GM18868 (cell line): ENCODE data around the gene LANCL2.

Experiments used
- ATAC-seq: cut with Tn5 transposase; IDR thresholded peaks from one replicate; pipeline ENCODE4 v1.9.1; 2021; ENCODE audit warnings: mild to moderate bottlenecking, moderate library complexity; ENCODE audit not compliant: unreplicated experiment

The LANCL2 gene

DNA sequence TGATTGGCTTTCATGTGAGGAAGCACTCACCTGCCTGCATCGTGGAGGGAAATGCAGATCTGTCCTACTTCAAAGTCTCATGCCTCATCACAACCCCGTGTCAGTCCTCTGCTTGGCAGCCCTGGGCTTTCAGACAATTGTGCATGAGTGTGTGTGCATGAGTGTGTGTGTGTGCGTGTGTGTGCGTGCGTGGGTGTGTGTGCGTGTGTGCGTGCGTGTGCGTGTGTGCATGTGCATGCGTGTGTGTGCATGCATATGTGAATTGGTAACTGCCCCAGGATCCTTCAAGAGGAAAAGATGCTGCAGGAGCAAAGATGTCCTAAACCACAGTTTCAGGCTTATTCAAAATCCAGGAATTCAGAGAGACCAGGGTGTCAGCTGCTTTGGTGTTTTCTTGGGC, 71.3 kb downstream of the LANCL2 start:
- no peak for ATAC-seq

GRCh38 chr7:55437375-55437774, 72.2 kb downstream of the LANCL2 start:
- no peak for ATAC-seq

DNA sequence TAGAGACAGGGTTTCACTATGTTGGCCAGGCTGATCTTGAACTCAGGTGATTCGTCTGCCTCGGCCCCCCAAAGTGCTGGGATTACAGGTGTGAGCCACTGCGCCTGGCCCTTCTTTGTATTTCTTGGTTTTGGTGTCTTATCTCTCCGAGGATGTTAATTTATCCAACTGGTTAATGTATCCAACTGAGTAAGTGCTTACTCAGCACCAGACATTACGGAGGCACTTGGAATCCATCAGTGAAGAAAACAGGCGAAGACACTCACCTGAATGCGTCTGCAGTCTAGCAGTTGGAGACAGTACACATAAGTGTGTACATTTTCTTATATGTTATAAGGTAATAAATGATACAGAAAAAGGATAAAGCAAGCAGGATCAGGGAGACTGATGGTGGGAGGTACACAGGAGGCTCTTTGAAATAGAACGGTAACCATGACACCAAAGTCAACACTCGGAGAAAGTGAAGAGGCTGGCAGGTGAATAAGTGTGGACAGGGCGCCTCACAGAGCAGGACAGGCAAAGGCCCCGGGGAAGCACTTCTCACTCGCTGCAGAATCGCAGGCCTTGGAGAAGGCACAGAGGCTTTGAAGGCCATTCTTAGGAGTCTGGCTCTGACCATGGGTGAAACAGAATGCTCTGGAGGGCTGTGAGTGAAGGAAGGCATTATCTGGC, 73.1 kb downstream of the LANCL2 start:
- ATAC-seq, result no peak

DNA sequence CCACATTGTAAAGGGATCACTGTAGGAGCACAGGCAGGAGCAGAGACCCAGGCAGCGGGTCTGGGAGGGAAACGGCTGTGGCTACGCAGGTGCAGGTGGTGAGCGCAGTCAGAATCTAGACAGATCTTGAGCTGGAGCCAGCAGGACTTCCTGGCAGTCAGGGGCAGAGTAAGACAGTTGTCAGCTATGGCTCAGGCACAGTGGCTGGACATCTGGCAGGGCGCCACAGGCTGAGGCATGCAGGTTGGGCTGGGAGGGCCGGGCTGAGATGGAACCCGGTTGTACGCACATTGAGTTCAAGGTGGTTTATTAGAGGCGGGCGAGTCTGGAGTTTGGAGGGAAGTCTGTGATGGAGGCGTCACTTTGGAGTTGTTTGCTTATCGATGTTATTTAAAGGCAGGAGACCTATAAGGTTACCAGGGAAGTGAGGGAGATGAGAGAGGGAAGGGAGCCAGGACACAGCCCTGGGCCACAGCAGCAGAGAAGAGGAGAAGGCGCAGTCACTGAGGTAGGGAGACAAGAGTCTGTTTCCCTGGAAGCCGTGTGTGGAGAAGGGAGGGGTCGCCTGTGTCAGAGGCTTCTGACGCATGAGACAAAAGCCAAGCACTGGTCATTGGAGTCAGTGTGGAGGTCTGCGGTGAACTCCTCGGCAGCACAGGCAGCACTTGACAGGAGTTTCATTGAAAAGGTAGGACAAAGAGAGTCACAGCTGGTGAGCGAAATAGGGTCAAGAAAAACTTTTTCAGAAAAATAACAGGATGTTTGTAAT, 73.8 kb downstream of the LANCL2 start:
- ATAC-seq, result no peak

- no peak for ATAC-seq
Observed at GRCh38 chr7:55439627-55440026, 74.5 kb downstream of the LANCL2 start.

DNA sequence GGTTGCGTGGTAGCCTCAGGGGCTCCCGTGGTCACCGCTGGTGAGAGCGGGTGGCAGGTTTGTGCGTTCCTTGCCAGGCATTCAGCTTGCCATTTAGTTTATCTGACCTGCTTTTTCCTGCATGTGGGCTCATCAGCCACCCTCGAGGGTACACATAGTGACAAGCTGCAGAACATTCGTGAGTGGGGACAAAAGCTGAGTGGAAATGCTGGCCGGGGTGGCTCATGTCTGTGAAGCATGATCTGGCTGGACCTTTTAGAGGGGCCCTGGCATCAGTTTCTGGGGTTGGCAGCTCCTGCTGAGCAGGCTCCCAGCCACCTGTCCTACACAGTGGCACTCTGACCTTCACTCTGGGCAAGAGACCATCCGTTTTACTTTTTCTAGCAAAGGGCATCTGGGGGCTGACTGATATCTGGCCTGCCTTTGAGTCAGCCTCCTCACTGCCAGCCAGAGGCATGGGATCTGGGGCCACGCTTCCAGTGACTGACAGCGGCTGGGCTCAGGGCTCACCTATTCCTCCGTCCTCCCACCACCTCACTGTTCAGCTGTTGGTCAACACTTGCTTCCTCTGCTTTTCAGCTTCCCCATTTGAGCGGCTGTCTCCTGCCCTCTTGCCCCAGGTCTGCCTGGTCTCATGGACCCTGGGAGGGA, 75.0 kb downstream of the LANCL2 start:
- no peak for ATAC-seq

DNA sequence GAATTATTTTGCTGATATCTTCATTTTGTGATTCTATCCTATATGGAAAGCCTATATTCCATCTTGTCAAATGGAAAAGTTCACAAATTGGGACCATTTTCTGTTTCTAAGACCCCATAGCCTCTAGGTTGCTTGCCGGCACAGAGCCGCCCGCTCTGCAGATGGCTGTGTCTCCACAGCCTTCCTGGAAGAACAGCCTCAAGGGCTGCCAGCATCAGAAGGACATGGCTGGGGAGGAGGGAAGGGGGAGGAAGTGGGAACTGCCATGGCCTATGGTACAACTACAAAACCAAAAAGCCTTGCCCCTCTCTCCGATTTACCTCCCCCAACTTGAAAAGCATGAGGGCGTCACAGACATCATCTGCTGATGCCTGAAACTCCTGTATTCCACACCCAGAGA, 75.9 kb downstream of the LANCL2 start:
- no peak for ATAC-seq

GRCh38 chr7:55441774-55442522, 76.8 kb downstream of the LANCL2 start:
- no peak for ATAC-seq

DNA sequence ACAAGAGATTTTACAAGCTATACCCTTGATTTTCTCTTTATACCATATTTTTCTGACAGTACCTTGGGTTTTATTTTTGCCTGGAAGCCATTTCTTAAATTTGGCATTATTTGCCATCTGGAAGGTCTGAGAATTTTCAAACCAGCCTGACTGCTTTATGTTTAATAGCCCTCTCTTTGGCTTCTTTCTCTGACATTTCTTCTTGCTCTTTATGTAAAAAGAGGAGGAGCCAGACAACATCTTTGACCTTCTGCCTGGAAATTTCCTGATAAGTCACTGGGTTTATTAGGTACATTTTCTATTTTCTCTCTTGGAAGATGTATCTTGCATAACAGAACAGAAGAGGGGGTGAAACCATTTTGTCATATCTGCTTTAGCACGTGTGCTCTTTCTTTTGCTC, 79.6 kb downstream of the LANCL2 start:
- ATAC-seq, result no peak

GRCh38 chr7:55448526-55448925, 83.4 kb downstream of the LANCL2 start:
- ATAC-seq, result no peak

DNA sequence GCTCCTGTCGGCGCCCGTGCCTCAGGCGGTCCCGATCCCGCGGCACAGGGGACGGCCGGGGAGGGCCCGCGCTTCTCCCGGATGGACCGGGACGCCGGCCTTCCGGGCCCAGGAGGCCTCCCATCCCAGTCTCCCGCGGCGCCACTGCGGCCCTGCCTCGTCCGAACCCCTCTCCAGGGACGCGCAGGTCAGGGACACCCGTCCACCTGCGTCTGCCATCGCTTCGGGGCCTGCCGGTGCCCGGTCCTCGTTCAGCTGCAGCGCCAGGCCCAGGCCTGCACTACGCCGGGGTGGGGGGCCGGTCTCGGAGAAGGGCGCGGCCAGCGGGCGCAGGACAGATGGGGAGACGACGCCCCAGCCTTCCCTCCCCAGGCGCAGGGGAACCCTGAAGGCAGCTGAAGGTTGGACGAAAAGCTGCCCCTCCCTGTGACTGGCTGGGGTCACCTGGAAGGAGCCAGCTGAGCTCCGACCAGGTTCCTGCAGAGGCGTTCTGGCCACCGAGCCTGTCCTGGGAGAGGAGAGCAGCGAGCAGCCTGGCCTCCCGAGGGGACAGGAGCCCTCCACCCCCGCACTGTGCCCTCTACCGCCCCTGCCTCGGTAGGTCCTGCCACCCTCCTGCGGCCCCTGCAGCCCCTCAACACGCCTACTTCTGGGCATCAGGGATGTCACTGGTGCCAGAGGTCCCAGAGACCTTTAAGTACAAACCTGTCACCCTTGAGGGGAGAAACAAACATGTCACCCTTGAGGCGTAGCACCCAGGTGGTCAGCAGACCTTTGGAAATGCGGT, 84.3 kb downstream of the LANCL2 start:
- ATAC-seq, result no peak

GRCh38 chr7:55449992-55450535, 84.9 kb downstream of the LANCL2 start:
- ATAC-seq, result no peak

- no peak for ATAC-seq
Observed at GRCh38 chr7:55452971-55453370, 87.8 kb downstream of the LANCL2 start.

DNA sequence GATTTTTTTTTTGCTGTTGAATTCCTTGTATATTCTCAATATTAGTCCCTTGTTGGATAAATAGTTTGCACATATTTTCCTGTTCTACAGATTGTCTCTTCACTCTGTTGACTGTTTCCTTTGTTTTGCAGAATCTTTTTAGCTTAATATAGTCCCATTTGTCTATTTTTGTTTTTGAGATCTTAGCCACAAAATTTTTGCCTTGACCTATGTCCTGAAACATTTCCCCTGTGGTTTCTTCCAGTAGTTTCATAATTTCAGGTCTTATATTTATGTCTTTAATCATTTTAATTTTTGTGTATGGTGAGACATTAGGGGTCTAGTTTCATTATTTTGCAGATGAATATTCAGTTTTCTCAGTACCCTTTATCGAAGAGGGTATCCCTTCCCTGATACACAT, 92.7 kb downstream of the LANCL2 start:
- no peak for ATAC-seq

- no peak for ATAC-seq
Observed at GRCh38 chr7:55458351-55458750, 93.2 kb downstream of the LANCL2 start.

GRCh38 chr7:55463686-55464262, 98.6 kb downstream of the LANCL2 start:
- ATAC-seq, result no peak

- ATAC-seq, result no peak
Observed at GRCh38 chr7:55464422-55464821, 99.3 kb downstream of the LANCL2 start.

GRCh38 chr7:55465691-55466090, 100.6 kb downstream of the LANCL2 start:
- ATAC-seq, result no peak

DNA sequence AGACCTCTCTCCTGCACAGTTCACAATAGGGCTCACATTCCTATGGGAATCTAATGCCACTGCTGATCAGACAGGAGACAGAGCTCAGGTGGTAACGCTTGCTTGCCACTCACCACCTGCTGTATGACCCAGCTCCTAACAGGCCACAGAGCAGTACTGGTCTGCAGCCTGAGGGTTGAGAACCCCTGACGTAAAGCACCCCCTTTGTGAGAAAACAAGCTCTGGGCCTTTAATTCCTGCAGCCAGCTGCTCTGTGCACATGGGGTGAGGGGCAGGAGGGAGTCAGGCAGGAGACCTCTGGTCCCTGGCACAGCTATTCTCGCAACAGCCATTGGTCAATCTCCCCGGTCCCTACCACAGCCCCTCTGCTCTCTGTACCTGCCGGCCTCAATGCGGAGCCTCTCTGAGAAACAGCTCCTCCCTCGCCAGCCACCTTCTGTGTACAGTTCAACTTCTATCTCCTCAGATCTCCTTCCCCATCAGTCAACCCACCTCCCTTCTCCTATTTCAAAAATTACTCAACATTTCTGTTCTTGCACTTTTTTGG, 102.0 kb downstream of the LANCL2 start:
- no peak for ATAC-seq

- no peak for ATAC-seq
Observed at GRCh38 chr7:55468495-55468894, 103.4 kb downstream of the LANCL2 start.
